ENCODE measurements around the gene UBE2D4.
"Not testable (repeated sequence)": the region's sequence is repeated elsewhere in the genome, so short reads cannot be mapped to it uniquely, and the experiment has no call there.

The UBE2D4 gene

GRCh38 chr7:43914795-43915194, 11.4 kb upstream of the UBE2D4 start:
- no peak for DNase-seq

GRCh38 chr7:43915907-43916306, 10.3 kb upstream of the UBE2D4 start:
- no peak for DNase-seq

DNA sequence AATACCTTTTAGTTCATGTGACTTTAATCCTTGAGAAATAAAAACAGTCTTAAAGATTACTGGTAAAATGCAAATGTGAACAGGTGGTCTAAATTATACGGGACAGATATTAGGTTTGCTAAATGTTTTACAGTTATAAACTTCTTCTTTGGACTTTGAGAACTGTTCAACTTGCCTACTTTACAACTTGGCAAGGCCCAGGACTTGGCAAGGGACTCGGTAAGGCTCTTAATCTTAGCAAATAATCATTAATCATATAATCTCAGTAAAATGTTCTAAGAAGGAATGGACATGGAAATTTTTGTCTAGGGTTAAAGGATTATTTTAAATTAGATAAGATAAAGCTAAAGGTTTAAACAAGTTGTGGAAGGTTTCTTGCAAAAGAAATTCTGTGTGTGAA, 4.8 kb upstream of the UBE2D4 start:
- DNase-seq = no peak

DNA sequence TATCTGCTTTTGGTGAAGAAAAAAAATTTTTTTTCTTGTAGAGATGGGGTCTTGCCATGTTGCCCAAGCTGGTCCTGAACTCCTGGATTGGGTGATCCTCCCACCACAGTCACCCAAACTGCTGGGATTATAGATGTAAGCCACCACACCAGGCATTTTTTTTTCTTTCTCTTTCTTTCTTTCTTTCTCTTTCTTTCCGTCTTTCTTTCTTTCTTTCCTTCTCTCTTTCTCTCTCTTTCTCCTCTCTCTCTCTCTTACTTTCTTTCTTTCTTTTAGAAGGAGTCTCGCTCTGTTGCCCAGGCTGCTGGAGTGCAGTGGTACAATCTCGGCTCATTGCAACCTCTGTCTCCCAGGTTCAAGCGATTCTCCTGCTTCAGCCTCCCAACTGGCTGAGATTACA, 3.5 kb upstream of the UBE2D4 start:
- DNase-seq = no peak

DNA sequence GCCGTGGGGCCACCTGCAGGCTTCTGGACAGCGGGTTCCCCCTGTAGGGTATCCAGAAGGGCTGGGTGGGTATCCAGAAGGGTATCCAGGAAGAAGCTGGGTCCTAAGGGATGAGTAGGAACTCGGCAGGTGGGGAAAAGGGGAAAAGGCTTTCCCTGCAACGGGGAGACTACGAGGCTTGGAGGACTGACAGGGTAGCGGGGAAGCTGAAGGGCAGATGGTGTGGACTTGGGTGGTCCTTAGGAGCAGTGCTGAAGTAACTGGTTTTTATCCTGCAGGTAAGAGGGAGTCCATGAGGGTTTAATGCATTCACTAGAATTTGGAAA, 525 bp downstream of the UBE2D4 start:
- DNase-seq = no peak

DNA sequence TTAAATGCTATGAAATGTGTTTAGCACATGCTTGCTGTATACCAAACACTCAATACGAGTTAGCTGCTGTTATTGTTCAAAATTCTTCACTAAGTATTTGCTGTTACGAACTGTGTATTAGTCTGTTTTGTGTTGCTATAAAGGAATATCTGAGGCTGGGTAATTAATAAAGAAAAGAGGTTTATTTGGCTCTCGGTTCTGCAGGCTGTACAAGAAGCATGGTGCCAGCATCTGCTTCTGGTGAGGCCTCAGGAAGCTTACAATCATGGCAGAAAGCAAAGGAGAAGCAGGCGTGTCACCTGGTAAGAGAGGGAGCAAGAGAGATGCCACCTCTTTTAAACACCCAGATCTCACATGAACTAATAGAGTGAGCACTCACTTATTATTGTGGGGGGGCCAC, 1.6 kb downstream of the UBE2D4 start:
- no peak for DNase-seq

DNA sequence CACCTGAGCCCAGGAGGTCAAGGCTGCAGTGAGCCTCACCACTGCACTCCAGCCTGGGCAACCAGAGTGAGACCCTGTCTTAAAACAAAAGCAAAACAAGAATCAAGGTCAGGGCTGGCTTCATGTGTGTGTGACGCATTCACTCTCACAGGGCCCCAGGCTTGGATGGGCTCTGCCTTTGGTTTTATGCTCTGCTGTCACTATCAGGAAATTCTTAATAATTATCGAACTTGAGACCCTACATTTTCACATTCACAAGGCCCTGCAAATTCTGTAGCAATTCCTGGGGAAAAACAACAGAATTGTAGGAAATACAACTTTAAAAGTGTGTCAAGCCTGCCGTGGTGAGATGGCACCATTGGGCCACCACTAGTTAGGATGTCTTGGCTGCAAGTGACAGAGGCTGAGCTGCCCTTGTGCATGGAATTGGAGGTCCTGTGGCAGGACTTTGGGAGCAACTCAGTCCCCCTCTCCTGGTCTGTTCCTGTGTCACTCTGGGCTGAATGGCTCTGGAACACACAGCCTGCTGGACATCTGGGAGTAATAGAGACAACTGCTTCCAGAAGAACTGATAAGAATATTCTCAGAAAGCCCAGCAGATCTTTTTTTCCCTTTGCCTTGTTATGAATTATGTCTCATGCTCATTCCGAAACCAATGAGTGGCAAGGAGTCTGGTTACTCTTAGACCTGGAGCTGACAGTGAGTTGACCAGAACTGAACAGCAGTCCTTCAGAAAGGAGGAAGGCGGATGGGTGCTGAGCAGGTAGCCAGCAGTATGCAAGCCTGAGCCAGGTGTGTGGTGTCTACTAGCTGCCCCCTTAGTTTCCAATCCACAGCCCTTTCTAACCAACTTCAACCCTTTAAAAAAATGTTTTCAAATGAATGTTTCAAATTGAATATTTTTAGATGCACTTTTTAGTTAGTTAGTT, 3.6 kb downstream of the UBE2D4 start:
- no peak for DNase-seq

GRCh38 chr7:43931346-43931745, 5.1 kb downstream of the UBE2D4 start:
- no peak for DNase-seq

DNA sequence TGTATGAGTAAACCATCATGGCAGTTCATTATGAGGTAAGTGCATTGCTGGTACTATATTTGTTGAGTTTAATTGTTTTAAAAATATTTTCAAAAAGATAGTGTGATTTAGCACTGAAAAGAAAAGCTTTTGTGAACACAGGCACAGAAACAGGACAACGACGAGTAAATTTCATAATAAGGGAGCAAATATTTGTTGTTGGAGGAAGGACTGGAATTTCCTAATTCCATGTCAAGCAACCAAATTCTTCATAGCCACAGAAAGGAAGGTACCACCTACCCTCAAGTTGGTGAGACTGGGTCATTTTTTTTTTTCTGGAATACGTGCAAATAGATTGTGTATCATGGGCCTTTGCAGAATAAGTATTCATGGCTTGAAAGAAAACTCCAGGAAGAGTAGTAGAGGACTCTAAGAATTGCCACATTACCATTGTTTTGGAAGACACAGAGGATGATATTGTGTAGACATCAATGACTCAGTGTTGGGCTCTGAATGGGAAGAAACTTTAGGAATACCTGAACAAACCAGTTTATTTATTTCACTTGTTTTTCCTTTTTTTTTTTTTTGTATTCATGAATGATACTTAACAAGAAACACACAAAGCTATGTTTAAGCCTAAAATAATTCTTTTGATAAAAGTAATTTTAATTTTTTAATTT, 7.8 kb downstream of the UBE2D4 start:
- DNase-seq = no peak

- no peak for DNase-seq
Observed at GRCh38 chr7:43937444-43937843, 11.2 kb downstream of the UBE2D4 start.

DNA sequence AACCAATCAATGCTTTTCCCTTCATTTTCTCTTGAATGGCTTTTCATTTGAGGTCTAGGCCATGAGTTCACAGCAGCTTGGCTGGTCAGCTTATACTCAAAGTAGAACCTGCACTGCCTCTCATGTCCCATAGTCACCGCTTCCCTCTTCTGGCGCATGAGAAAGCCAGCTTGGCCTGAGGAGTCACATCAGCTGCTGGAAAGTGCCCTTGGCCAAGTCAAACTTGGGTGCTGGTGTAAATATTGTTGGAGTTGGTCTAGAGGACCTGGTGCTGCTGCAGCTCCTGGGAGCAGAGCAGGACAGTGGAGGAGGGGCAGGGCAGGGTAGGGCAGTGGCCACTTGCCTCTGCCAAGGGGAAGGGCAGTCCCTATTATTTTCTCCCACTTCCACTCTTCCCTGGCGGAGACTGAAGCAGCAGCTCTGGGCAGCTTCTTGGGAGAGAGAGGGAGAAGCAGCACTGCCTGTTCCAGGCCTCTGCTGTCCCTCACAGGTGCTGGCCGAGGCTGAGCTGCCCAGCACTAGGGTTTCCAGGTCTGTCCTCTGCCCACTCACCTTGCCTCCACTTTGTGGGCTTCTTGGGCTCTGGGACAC, 12.8 kb downstream of the UBE2D4 start:
- DNase-seq = no peak

DNA sequence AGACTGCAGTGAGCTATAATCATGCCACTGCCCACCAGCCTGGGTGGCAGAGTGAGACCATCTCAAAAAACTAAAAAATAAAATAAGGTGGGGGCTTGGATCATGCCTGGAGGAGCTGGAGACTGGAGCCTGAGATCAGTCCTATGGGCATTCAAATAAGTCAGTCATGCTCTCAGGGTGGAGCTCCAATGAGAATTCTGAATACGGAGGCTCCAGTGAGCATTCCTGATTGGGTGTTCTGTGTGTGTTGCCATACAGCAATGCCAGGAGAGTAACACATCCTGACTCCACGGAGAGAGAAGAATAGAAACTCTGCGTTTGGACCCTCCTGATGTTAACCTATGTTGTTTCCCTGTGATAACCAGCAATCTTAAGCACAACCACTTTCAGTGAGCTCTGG, 16.0 kb downstream of the UBE2D4 start:
- no peak for DNase-seq

DNA sequence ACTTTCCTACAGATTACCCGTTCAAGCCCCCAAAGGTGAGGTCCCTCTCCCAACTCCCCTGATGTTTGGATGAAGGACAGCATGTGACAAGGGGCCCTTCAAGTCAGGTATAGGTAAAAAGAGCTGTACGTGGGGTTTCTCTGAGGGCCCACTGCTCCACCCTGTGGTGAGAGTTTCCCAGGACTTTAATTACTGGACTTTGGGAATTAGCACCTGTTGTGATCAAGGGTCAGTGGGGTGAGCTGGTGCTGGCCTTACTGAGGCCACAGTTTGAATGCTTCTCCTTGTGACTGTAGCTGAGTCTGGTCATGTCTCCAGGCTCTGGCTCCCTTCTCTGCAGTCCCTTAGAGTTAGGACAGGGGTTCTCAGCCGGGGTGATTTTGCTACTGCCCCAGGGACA, 16.8 kb downstream of the UBE2D4 start:
- no peak for DNase-seq

GRCh38 chr7:43943417-43944187, 17.4 kb downstream of the UBE2D4 start:
- DNase-seq = no peak

DNA sequence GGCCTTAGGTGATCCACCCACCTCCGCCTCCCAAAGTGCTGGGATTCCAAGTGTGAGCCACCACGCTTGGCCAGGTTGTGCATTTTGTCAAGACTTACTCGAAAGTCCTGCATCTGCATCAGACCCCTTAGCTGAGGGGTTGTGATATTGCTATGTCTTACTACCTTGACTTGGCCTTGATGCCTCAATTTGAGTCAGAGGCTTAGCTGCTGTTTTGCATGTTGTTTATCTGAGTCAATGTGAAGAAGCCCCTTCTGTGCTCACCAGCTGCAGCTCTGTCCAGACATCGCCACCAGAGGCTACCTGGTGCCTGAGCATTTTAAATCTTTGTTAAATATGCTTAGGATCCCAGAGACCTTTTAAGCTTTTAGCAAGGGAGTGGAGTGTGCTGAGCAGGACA, 18.1 kb downstream of the UBE2D4 start:
- no peak for DNase-seq

DNA sequence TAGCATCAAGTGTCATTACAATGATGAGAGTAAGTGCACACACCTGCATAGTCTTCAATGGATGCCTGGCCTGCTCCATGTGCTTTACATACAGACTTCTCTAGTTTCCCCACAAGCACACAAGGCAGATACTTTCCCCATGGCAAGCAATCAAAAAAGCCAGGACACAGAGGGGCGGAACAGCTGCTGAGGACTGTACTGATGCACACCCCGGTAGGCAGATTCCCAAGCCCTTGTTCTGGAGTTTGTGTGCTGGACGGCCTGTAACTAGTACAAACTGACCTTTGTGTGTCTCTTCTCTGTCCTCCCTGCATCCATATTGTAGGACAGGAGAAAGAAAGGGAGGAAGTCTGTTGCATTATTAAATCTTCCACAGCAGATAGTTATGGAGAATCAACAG, 25.8 kb downstream of the UBE2D4 start:
- no peak for DNase-seq

DNA sequence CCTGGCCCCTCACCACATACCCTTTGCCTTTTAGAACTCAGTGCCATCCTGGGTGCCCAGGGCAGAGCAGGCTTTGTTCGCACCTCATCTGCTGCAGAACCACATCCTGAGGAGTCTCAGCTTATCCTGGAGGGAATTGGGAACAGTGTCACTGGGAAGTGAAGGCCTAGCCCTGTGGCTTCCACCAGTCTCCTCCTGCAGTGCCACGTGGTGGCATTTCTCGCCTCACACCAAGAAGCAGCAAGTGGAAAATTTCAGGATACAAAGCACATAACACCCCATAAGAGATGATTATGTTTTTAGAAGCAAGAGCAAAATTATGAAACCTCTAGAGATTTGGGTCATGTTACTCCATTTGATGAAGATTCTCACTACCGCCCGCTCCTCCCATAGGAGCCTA, 26.8 kb downstream of the UBE2D4 start:
- no peak for DNase-seq

- no peak for DNase-seq
Observed at GRCh38 chr7:43954524-43955228, 28.4 kb downstream of the UBE2D4 start.

DNA sequence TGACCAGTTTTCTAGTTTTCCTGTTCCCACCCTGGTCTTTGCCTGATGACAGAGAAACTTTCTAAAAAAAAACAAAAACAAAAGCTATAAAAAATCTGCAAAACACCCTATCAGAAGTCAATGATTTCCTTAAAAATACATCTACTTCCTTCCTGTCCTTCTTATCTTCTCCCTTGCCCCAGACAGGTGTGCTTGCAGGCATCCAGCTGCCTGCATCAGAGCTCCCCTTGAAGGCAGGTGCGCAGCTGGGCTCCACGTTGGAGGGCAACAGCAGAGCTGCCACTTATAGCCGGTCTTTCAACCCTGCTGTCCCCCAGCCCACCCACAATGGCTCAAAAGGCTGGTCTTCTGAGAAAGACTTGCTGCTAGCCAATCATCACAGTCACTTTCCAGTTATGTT, 29.8 kb downstream of the UBE2D4 start:
- DNase-seq = no peak

- no peak for DNase-seq
Observed at GRCh38 chr7:43960933-43961332, 34.7 kb downstream of the UBE2D4 start.

DNA sequence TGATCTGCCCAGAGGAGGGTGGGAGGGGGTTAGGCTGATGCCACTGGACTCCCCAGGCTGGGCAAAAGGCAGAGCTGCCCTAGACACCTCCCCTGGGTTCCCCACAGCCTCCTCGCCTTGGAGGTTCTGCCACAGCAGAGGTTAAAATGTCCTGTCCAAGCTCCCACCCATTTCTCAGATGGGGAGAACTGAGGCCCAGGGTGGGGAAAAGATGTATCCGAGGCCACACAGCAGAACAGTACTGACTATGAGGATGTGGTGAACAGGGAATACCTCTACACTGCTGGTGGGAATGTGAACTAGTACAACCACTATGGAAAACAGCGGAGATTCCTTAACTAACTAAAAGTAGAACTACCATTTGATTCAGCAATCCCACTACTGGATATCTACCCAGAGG, 40.2 kb downstream of the UBE2D4 start:
- not testable (repeated sequence) for DNase-seq

GRCh38 chr7:43968172-43969040, 42.2 kb downstream of the UBE2D4 start:
- DNase-seq = not testable (repeated sequence)
